Measurements from ENCODE around the gene DPP9.
A peak's percentile ranks its signal among the peaks of the same experiment; 100 is the strongest.

The DPP9 gene

GRCh38 chr19:4654437-4655361 is 68.9 kb downstream of the DPP9 start:
- Mint-ChIP-seq H3K27ac (no peak overlapping the region), H3K4me3 (no peak overlapping the region), H3K27me3 (ENCODE audit: low read depth) (no peaks in the 10 kb centered on the region), H3K36me3 (ENCODE audit: low read depth) (peaks cover 12% of the 10 kb centered on the region), H3K9me3 (no peaks in the 10 kb centered on the region), H3K4me1 (ENCODE audit: low read depth) (peaks cover 1% of the 10 kb centered on the region)

GRCh38 chr19:4653793-4654436 is 69.7 kb downstream of the DPP9 start:
- Mint-ChIP-seq H3K27me3 (ENCODE audit: low read depth) (no peaks in the 10 kb centered on the region), H3K9me3 (no peaks in the 10 kb centered on the region), H3K27ac (no peak overlapping the region), H3K4me3 (no peak overlapping the region), H3K36me3 (ENCODE audit: low read depth) (peaks cover 13% of the 10 kb centered on the region), H3K4me1 (ENCODE audit: low read depth) (peaks cover 1% of the 10 kb centered on the region)

GRCh38 chr19:4652075-4652474 is 71.6 kb downstream of the DPP9 start:
- Mint-ChIP-seq H3K4me1 (ENCODE audit: low read depth) (peaks cover 1% of the 10 kb centered on the region), H3K4me3 (no peak overlapping the region), H3K27me3 (ENCODE audit: low read depth) (no peaks in the 10 kb centered on the region), H3K36me3 (ENCODE audit: low read depth) (peaks cover 7% of the 10 kb centered on the region), H3K27ac (no peak overlapping the region), H3K9me3 (no peaks in the 10 kb centered on the region)

- no peaks in the 10 kb centered on the region for H3K27me3 Mint-ChIP-seq (ENCODE audit: low read depth)
- peaks cover 1% of the 10 kb centered on the region for H3K4me1 Mint-ChIP-seq (ENCODE audit: low read depth)
- no peak overlapping the region for H3K4me3 Mint-ChIP-seq
- H3K36me3 Mint-ChIP-seq (ENCODE audit: low read depth), result peaks cover 5% of the 10 kb centered on the region
- H3K27ac Mint-ChIP-seq, result peak overlapping the region; percentile 31
- H3K9me3 Mint-ChIP-seq, result no peaks in the 10 kb centered on the region
Measured at GRCh38 chr19:4650159-4650558, 73.5 kb downstream of the DPP9 start.

- Mint-ChIP-seq H3K36me3 (ENCODE audit: low read depth) (peaks cover 3% of the 10 kb centered on the region), H3K27me3 (ENCODE audit: low read depth) (no peaks in the 10 kb centered on the region), H3K27ac (no peak overlapping the region), H3K4me1 (ENCODE audit: low read depth) (peaks cover under 1% of the 10 kb centered on the region), H3K4me3 (no peak overlapping the region), H3K9me3 (no peaks in the 10 kb centered on the region)
Measured at GRCh38 chr19:4649392-4650047, 74.1 kb downstream of the DPP9 start.

- no peak overlapping the region for H3K27ac Mint-ChIP-seq
- no peak overlapping the region for H3K4me3 Mint-ChIP-seq
- peaks cover 3% of the 10 kb centered on the region for H3K36me3 Mint-ChIP-seq (ENCODE audit: low read depth)
Measured at GRCh38 chr19:4647676-4648644, 75.7 kb downstream of the DPP9 start.

GRCh38 chr19:4645718-4646117 is 77.9 kb downstream of the DPP9 start:
- H3K36me3 Mint-ChIP-seq (ENCODE audit: low read depth), result peaks cover 3% of the 10 kb centered on the region
- H3K27ac Mint-ChIP-seq, result no peak overlapping the region
- peaks cover 7% of the 10 kb centered on the region for H3K4me1 Mint-ChIP-seq (ENCODE audit: low read depth)
- no peak overlapping the region for H3K4me3 Mint-ChIP-seq
- no peaks in the 10 kb centered on the region for H3K27me3 Mint-ChIP-seq (ENCODE audit: low read depth)
- H3K9me3 Mint-ChIP-seq, result no peaks in the 10 kb centered on the region

More at GRCh38 chr19:4647676-4648644, 75.7 kb downstream of the DPP9 start:
- Mint-ChIP-seq H3K27me3 (ENCODE audit: low read depth) (no peaks in the 10 kb centered on the region), H3K4me1 (ENCODE audit: low read depth) (no peaks in the 10 kb centered on the region), H3K9me3 (no peaks in the 10 kb centered on the region)

GRCh38 chr19:4642625-4643024 is 81.0 kb downstream of the DPP9 start:
- no peak overlapping the region for H3K27ac Mint-ChIP-seq
- no peaks in the 10 kb centered on the region for H3K27me3 Mint-ChIP-seq (ENCODE audit: low read depth)
- no peaks in the 10 kb centered on the region for H3K36me3 Mint-ChIP-seq (ENCODE audit: low read depth)
- H3K4me1 Mint-ChIP-seq (ENCODE audit: low read depth), result peaks cover 15% of the 10 kb centered on the region
- no peak overlapping the region for H3K4me3 Mint-ChIP-seq
- H3K9me3 Mint-ChIP-seq, result no peaks in the 10 kb centered on the region

GRCh38 chr19:4641132-4641531 is 82.5 kb downstream of the DPP9 start:
- Mint-ChIP-seq H3K4me3 (peak overlapping the region; percentile 99), H3K27me3 (ENCODE audit: low read depth) (no peaks in the 10 kb centered on the region), H3K4me1 (ENCODE audit: low read depth) (peaks cover 21% of the 10 kb centered on the region), H3K27ac (no peak overlapping the region), H3K9me3 (no peaks in the 10 kb centered on the region), H3K36me3 (ENCODE audit: low read depth) (no peaks in the 10 kb centered on the region)

GRCh38 chr19:4640247-4641000 is 83.2 kb downstream of the DPP9 start:
- Mint-ChIP-seq H3K27me3 (ENCODE audit: low read depth) (no peaks in the 10 kb centered on the region), H3K9me3 (no peaks in the 10 kb centered on the region), H3K36me3 (ENCODE audit: low read depth) (no peaks in the 10 kb centered on the region), H3K4me3 (peak overlapping the region; percentile 99), H3K27ac (peak overlapping the region; percentile 41), H3K4me1 (ENCODE audit: low read depth) (peaks cover 21% of the 10 kb centered on the region)

GRCh38 chr19:4639531-4640246 is 84.0 kb downstream of the DPP9 start:
- H3K4me3 Mint-ChIP-seq, result peak overlapping the region; percentile 99
- H3K27ac Mint-ChIP-seq, result peak overlapping the region; percentile 78

GRCh38 chr19:4638828-4639530 is 84.7 kb downstream of the DPP9 start, which contains the start of gene TNFAIP8L1:
Gene TNFAIP8L1, plus strand, starts transcription at chr19:4639516. Its CDS starts 12,354 bp downstream, at chr19:4651870.
- Mint-ChIP-seq H3K36me3 (ENCODE audit: low read depth) (no peaks in the 10 kb centered on the region), H3K27ac (peak within 1 kb of the TSS; percentile 84), H3K9me3 (no peaks in the 10 kb centered on the region), H3K27me3 (ENCODE audit: low read depth) (no peaks in the 10 kb centered on the region), H3K4me1 (ENCODE audit: low read depth) (peaks cover 28% of the 10 kb centered on the region), H3K4me3 (peak within 1 kb of the TSS; percentile 99)

More at GRCh38 chr19:4639531-4640246, 84.0 kb downstream of the DPP9 start:
- H3K36me3 Mint-ChIP-seq (ENCODE audit: low read depth), result no peaks in the 10 kb centered on the region
- no peaks in the 10 kb centered on the region for H3K27me3 Mint-ChIP-seq (ENCODE audit: low read depth)
- H3K9me3 Mint-ChIP-seq, result no peaks in the 10 kb centered on the region
- peaks cover 22% of the 10 kb centered on the region for H3K4me1 Mint-ChIP-seq (ENCODE audit: low read depth)

Data from T-helper 1 cell treated with Interleukin-12 subunit alpha and Interleukin-12 subunit beta and Interleukin-4 antibody, amounts not matched to agents 30 μg/mL and 1 μg/mL, for 36 hours (primary cell).